ENCODE measurements around the gene TULP4.

Gene TULP4

GRCh38 chr6:158497620-158498019, 185.4 kb downstream of the TULP4 start:
- Histone ChIP-seq H3K4me3 (ENCODE audit: low read length) (no peak overlapping the region), H3K4me1 (ENCODE audit: control insufficient read depth, insufficient read depth, low read length) (no peaks in the 10 kb centered on the region), H3K9ac (ENCODE audit: low read length) (no peak overlapping the region), H3K9me3 (ENCODE audit: control insufficient read depth, low read length) (no peaks in the 10 kb centered on the region), H3K36me3 (ENCODE audit: control insufficient read depth, insufficient read depth, low read length) (no peaks in the 10 kb centered on the region), H3K27me3 (ENCODE audit: control insufficient read depth, insufficient read depth, low read length) (no peaks in the 10 kb centered on the region)

- Histone ChIP-seq H3K9me3 (ENCODE audit: control insufficient read depth, low read length) (no peaks in the 10 kb centered on the region), H3K36me3 (ENCODE audit: control insufficient read depth, insufficient read depth, low read length) (no peaks in the 10 kb centered on the region), H3K9ac (ENCODE audit: low read length) (no peak overlapping the region), H3K4me1 (ENCODE audit: control insufficient read depth, insufficient read depth, low read length) (no peaks in the 10 kb centered on the region), H3K27me3 (ENCODE audit: control insufficient read depth, insufficient read depth, low read length) (no peaks in the 10 kb centered on the region), H3K4me3 (ENCODE audit: low read length) (no peak overlapping the region)
These were observed 186.1 kb downstream of the TULP4 start for GRCh38 chr6:158498362-158498761.

- Histone ChIP-seq H3K4me3 (ENCODE audit: low read length) (no peak overlapping the region), H3K4me1 (ENCODE audit: control insufficient read depth, insufficient read depth, low read length) (no peaks in the 10 kb centered on the region), H3K27me3 (ENCODE audit: control insufficient read depth, insufficient read depth, low read length) (no peaks in the 10 kb centered on the region), H3K36me3 (ENCODE audit: control insufficient read depth, insufficient read depth, low read length) (no peaks in the 10 kb centered on the region), H3K9me3 (ENCODE audit: control insufficient read depth, low read length) (no peaks in the 10 kb centered on the region), H3K9ac (ENCODE audit: low read length) (no peak overlapping the region)
These were observed 187.3 kb downstream of the TULP4 start for GRCh38 chr6:158499601-158500000.

GRCh38 chr6:158500016-158500735, 187.9 kb downstream of the TULP4 start:
- no peaks in the 10 kb centered on the region for H3K9me3 ChIP-seq (ENCODE audit: control insufficient read depth, low read length)
- H3K4me1 ChIP-seq (ENCODE audit: control insufficient read depth, insufficient read depth, low read length) = no peaks in the 10 kb centered on the region
- H3K9ac ChIP-seq (ENCODE audit: low read length) = no peak overlapping the region
- no peak overlapping the region for H3K4me3 ChIP-seq (ENCODE audit: low read length)
- no peaks in the 10 kb centered on the region for H3K27me3 ChIP-seq (ENCODE audit: control insufficient read depth, insufficient read depth, low read length)
- H3K36me3 ChIP-seq (ENCODE audit: control insufficient read depth, insufficient read depth, low read length) = no peaks in the 10 kb centered on the region

GRCh38 chr6:158501360-158502262, 189.3 kb downstream of the TULP4 start:
- H3K4me1 ChIP-seq (ENCODE audit: control insufficient read depth, insufficient read depth, low read length) = no peaks in the 10 kb centered on the region
- no peak overlapping the region for H3K4me3 ChIP-seq (ENCODE audit: low read length)
- no peaks in the 10 kb centered on the region for H3K9me3 ChIP-seq (ENCODE audit: control insufficient read depth, low read length)
- no peak overlapping the region for H3K9ac ChIP-seq (ENCODE audit: low read length)
- no peaks in the 10 kb centered on the region for H3K27me3 ChIP-seq (ENCODE audit: control insufficient read depth, insufficient read depth, low read length)
- no peaks in the 10 kb centered on the region for H3K36me3 ChIP-seq (ENCODE audit: control insufficient read depth, insufficient read depth, low read length)

GRCh38 chr6:158502263-158502950, 190.1 kb downstream of the TULP4 start:
- Histone ChIP-seq H3K27me3 (ENCODE audit: control insufficient read depth, insufficient read depth, low read length) (no peaks in the 10 kb centered on the region), H3K9me3 (ENCODE audit: control insufficient read depth, low read length) (no peaks in the 10 kb centered on the region), H3K9ac (ENCODE audit: low read length) (no peak overlapping the region), H3K36me3 (ENCODE audit: control insufficient read depth, insufficient read depth, low read length) (no peaks in the 10 kb centered on the region), H3K4me1 (ENCODE audit: control insufficient read depth, insufficient read depth, low read length) (no peaks in the 10 kb centered on the region), H3K4me3 (ENCODE audit: low read length) (no peak overlapping the region)

GRCh38 chr6:158503222-158503621, 191.0 kb downstream of the TULP4 start:
- H3K27me3 ChIP-seq (ENCODE audit: control insufficient read depth, insufficient read depth, low read length) = no peaks in the 10 kb centered on the region
- no peak overlapping the region for H3K4me3 ChIP-seq (ENCODE audit: low read length)
- H3K36me3 ChIP-seq (ENCODE audit: control insufficient read depth, insufficient read depth, low read length) = no peaks in the 10 kb centered on the region
- no peaks in the 10 kb centered on the region for H3K9me3 ChIP-seq (ENCODE audit: control insufficient read depth, low read length)
- no peak overlapping the region for H3K9ac ChIP-seq (ENCODE audit: low read length)
- H3K4me1 ChIP-seq (ENCODE audit: control insufficient read depth, insufficient read depth, low read length) = no peaks in the 10 kb centered on the region

GRCh38 chr6:158503846-158504245, 191.6 kb downstream of the TULP4 start:
- Histone ChIP-seq H3K4me1 (ENCODE audit: control insufficient read depth, insufficient read depth, low read length) (no peaks in the 10 kb centered on the region), H3K4me3 (ENCODE audit: low read length) (no peak overlapping the region), H3K9me3 (ENCODE audit: control insufficient read depth, low read length) (no peaks in the 10 kb centered on the region), H3K9ac (ENCODE audit: low read length) (no peak overlapping the region), H3K27me3 (ENCODE audit: control insufficient read depth, insufficient read depth, low read length) (no peaks in the 10 kb centered on the region), H3K36me3 (ENCODE audit: control insufficient read depth, insufficient read depth, low read length) (no peaks in the 10 kb centered on the region)

- H3K36me3 ChIP-seq (ENCODE audit: control insufficient read depth, insufficient read depth, low read length) = no peaks in the 10 kb centered on the region
These were observed 192.9 kb downstream of the TULP4 start for GRCh38 chr6:158505194-158505593.

GRCh38 chr6:158506601-158507000, 194.3 kb downstream of the TULP4 start:
- H3K27me3 ChIP-seq (ENCODE audit: control insufficient read depth, insufficient read depth, low read length) = no peaks in the 10 kb centered on the region
- no peaks in the 10 kb centered on the region for H3K36me3 ChIP-seq (ENCODE audit: control insufficient read depth, insufficient read depth, low read length)
- no peaks in the 10 kb centered on the region for H3K9me3 ChIP-seq (ENCODE audit: control insufficient read depth, low read length)
- no peaks in the 10 kb centered on the region for H3K4me1 ChIP-seq (ENCODE audit: control insufficient read depth, insufficient read depth, low read length)
- no peak overlapping the region for H3K9ac ChIP-seq (ENCODE audit: low read length)
- no peak overlapping the region for H3K4me3 ChIP-seq (ENCODE audit: low read length)

More at GRCh38 chr6:158505194-158505593, 192.9 kb downstream of the TULP4 start:
- H3K9me3 ChIP-seq (ENCODE audit: control insufficient read depth, low read length) = no peaks in the 10 kb centered on the region
- H3K4me3 ChIP-seq (ENCODE audit: low read length) = no peak overlapping the region
- no peaks in the 10 kb centered on the region for H3K4me1 ChIP-seq (ENCODE audit: control insufficient read depth, insufficient read depth, low read length)
- H3K9ac ChIP-seq (ENCODE audit: low read length) = no peak overlapping the region
- H3K27me3 ChIP-seq (ENCODE audit: control insufficient read depth, insufficient read depth, low read length) = no peaks in the 10 kb centered on the region

- H3K4me3 ChIP-seq (ENCODE audit: low read length) = no peak overlapping the region
- no peak overlapping the region for H3K9ac ChIP-seq (ENCODE audit: low read length)
- no peaks in the 10 kb centered on the region for H3K27me3 ChIP-seq (ENCODE audit: control insufficient read depth, insufficient read depth, low read length)
- no peaks in the 10 kb centered on the region for H3K9me3 ChIP-seq (ENCODE audit: control insufficient read depth, low read length)
- no peaks in the 10 kb centered on the region for H3K36me3 ChIP-seq (ENCODE audit: control insufficient read depth, insufficient read depth, low read length)
- H3K4me1 ChIP-seq (ENCODE audit: control insufficient read depth, insufficient read depth, low read length) = no peaks in the 10 kb centered on the region
These were observed 194.9 kb downstream of the TULP4 start for GRCh38 chr6:158507174-158507573.

GRCh38 chr6:158508450-158508849, 196.2 kb downstream of the TULP4 start:
- no peak overlapping the region for H3K9ac ChIP-seq (ENCODE audit: low read length)
- no peaks in the 10 kb centered on the region for H3K27me3 ChIP-seq (ENCODE audit: control insufficient read depth, insufficient read depth, low read length)
- H3K9me3 ChIP-seq (ENCODE audit: control insufficient read depth, low read length) = no peaks in the 10 kb centered on the region
- H3K4me3 ChIP-seq (ENCODE audit: low read length) = no peak overlapping the region
- H3K36me3 ChIP-seq (ENCODE audit: control insufficient read depth, insufficient read depth, low read length) = no peaks in the 10 kb centered on the region
- no peaks in the 10 kb centered on the region for H3K4me1 ChIP-seq (ENCODE audit: control insufficient read depth, insufficient read depth, low read length)

All from mucosa of stomach (tissue), 1 donor.